Activated CD4-positive, alpha-beta T cell treated with anti-CD3 and anti-CD28 coated beads, Interleukin-2, Interleukin-6, amounts not matched to agents 100 ng/mL and 50 ng/mL, durations not matched to agents 16 hours and 8 hours (primary cell): ENCODE measurements around the gene PSAP.

Source experiments
- DNase-seq: peaks from one replicate; pipeline ENCODE4 v3.0.0-alpha.2; 2020

Gene PSAP

DNA sequence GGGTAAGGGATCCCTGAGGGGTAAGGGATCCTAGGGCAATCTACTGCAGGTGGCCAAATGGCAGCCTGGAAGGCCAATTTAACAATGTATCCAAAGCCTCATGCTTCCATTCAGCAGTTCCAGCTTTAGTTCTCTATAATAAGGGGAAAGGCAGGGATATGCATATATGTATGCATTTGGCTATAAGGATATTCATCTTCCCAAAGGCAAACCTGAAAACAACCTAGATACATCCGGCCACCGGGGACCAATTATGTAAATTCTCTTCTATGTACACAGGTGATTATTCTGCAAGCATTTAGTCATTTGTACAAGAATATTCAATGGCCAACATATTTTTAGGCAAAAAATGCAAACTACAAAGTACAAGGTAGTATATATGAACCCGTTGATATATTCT, 26.7 kb downstream of the PSAP start:
- no peak for DNase-seq

DNA sequence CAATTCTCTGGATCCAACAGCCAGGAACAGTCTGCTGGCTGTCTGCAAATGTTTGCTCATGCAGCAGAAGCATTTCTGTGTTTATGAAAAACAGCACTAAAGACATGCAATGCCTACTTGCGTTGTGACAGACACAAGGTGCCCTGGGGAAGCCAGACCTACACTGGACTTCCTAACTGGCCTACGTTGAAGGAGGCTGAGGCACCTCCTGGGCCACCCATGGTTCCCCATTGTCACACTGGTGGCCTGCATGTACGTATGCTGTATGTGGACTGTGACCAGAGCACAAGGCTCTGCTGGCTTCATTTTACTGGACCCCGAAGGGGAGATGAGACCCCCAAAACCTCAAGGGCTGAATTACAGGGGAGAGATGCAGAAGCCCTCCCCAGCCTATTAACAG, 27.7 kb downstream of the PSAP start:
- DNase-seq: no peak

DNA sequence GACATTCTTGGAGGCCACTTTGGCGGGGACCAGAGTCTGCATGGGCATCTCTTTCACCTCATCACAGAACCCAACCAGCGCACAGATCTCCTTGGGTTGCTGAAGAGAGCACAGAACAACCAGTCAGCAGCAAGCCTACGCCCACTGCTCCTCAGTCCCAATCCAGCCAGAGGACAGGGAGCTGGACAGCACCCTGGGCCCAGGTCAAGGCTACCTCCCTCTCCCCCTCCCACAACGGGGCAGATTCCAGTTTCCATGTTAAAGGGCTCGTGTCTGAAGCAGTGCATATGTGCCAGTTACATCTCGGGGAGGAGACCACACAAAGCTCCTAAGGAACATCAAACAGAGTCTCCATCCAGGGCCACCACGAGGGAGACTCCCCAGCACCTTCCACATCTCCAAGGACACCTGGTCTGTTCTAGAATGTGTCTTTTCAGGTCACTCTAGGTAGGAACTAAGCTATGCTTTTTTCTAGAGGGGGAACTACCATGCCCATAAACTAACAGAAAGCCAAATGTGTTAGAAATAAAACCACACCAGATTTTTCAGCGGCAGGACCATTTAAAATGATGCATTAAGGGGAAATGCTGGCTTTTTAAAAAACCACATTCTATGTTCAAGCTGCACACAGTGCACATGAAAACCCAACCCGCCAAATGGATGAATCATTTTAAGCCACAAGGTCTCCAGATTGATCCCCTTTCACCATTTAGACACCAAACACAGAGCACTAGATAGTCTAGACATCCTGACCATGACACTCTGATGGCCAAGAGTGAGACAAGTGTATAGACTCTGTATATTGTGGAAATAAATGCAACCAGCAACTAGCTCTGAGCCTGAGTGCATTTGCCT, 28.9 kb downstream of the PSAP start:
- DNase-seq: peak; percentile 56

DNA sequence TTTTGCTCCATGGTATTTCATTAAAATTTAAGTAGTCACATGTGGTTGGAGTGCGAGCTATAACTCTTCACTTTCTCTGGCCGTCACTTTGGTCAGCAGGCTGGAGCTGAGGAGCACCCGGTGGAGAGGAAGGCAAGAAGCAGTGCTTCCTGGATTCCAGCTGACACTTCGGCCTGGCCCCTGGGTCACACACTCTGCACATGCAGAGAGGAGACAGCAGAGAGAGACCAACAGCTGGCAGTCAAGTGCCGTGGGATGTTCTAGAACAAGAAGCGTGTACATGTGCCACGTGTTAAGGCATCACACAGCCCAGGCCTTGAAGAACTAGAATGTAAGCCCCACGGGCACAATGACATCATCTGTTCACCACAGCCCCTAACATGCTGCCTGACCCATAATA, 30.1 kb downstream of the PSAP start:
- DNase-seq: no peak

DNA sequence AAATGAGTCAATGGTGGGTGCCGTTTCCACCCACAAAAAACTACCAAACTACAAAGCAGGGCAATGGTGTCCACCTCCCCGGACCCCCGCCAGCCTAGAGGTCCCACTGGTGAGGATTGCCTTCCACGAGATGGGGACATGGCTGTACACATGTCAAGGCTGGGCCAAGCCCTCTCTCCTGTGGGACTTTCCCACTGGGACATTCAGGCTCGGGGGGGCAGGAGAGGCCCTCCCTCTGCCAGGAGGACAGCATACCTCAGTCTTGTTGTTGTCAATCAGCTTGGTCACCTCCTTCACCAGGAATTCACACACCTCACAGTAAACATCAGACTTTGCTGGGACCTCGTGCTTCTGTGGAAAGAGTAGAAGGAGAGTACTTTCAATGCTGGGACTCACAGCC, 31.1 kb downstream of the PSAP start:
- DNase-seq: no peak

DNA sequence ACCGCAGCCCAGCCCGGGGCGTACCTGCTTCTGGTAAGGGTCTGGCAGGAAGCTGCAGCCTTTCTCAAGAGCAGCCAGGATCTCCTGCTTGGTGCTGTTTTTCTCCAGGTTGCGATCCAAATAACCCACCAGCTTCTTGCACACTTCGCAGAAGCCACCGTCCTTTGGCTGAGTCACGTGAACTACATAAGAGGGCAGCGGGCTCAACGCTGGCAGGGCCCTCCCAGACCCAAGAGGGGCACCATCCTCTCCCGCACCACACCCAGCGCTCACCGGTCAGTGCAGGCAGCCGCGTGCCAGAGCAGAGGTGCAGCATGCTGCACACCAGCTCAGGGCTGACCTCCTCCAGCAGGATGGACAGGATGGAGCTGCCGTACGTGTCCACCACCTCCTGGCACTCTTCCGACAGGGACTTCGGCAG, 31.6 kb downstream of the PSAP start:
- no peak for DNase-seq

DNA sequence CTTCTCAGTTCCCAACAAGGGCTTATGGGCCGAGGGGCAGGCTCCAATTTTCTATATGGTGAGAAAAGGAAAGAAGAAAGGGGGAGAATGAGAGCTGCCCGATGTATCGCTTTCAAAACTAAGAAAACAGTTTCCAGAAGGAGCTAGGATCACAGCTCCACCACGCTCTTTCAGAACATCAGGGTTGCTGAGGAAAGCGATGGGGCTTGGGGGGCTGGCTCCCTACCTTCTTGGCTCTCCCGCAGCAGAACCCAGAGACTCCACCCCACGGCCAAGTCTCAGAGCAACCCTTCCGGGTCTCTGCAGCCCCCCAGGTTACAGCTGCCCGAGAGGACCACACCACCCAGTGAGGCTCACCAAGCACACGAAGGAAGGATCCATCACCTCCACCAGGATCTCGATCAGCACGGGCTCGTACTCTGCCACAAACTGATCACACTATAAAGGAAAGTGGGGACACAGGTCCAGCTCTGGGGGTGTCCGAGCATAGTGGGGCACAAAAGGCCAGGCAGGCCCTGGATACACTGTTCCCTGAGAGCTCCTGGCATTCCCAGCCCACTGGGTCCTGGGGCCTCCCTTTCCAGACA, 32.3 kb downstream of the PSAP start:
- no peak for DNase-seq

DNA sequence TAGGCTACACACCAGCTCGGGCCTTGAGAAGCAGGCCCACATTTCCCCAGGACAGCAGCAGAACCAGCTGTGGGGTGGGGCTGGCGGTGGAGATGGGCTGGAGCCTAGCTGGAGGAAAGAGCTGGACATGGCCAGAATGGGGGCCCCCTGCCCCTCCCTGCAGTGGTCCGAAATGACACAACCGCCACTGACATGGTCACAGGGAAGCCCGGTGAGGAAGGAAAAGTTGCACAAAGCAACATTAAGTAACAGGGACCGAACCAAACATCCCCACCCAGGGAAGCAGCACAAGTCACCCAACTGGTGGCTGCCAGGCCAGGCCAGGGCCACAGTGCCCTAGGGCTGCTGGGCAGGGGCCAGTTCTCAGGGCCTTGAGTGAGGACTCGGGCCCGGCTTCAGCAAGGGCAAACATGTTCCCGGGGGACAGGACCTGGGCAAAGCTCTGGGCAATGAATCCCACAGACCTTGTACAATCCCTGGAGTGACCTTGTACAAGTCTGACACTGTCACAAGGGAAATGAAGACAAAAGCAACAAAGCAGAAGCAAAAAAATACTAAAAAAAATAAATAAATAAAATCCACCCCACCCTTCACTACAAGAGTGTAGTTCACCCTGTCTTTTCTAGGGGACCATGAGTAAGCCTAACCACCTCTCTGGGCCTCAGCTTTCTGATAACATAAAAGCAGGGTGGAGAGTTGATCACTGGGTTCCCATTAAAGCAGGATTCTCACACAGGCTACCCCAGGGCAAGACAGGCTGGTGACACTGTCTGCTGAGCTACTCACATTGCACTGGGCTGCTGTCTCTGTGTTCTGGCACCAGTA, 33.0 kb downstream of the PSAP start:
- no peak for DNase-seq

DNA sequence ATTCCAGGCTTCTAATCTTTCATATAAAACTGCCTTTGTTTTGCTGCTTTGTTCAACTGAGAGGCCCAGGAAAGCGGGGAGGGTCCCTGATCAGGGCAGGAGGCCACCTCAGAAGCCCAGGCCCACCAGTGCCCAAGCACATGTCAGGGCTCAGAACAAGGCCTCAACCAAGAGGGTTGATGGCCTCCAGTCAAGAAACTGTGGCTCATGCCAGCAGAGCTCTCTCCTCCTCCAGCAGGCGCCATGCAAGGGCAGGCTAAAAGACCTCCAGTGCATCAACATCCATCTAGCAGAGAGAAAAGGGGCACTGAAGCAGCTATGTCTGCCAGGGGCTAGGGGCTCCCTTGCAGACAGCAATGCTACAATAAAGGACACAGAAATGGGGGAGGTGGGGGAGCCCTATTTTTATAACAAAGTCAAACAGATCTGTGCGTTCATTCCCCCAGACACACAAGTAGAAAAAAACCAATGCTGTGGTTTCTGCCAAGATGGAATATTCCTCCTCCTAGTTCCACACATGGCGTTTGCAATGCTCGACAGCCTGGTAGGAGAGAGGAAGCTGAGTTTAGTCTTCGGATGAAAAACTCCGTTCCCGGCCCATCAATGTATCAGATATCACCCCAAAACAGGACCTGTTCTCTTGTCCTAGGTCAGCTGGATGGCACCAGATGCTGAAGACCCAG, 34.0 kb downstream of the PSAP start:
- no peak for DNase-seq

DNA sequence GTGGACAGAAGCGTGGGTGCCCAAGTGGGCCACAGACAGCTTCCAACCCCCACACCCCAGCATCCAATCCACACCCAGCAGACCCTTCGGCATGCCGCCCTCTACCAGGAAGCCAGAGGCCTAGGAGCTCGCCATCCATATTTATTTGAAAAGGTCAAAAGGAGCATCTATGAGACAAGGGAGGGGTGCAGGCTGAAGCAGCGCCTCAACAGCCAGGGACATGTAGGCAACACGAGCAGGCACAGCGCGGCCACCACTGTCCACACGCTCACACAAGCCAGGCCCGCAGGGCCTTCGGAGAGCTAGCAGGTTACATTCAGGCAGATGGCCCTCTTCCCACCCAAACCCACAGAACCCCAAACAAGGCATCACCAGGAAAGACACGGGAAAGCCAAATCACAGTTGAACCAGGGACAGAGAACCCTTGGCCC, 34.6 kb downstream of the PSAP start:
- no peak for DNase-seq

DNA sequence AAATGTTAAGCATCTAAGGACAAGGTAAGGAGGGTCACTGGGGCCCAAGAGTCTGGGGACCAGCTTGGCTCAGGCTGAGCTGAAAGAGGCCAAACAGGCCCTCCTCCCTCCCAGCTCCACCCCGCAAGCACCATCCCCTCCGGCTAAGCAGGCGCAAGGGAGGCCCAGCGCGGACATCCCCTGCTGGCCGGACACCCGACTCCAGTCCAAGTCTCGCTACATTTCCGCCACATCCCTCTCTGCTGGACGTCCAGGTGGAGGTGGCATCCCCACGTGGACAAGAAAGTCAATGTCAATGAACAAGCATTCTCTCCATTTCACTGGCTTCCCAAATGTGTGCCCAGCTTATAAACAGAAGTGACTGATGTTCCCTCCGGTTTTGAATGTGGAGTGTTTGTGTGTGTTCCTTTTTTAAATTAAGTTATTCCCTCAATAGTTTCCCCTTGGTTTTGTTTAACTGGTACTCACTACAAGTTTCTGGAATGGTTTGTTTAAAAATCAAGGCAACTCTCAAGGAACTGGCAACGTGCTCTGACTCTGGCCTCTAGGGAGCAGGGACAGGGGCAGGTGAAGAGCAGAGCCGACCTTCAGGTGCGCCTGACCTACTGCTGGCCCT, 35.4 kb downstream of the PSAP start:
- no peak for DNase-seq

DNA sequence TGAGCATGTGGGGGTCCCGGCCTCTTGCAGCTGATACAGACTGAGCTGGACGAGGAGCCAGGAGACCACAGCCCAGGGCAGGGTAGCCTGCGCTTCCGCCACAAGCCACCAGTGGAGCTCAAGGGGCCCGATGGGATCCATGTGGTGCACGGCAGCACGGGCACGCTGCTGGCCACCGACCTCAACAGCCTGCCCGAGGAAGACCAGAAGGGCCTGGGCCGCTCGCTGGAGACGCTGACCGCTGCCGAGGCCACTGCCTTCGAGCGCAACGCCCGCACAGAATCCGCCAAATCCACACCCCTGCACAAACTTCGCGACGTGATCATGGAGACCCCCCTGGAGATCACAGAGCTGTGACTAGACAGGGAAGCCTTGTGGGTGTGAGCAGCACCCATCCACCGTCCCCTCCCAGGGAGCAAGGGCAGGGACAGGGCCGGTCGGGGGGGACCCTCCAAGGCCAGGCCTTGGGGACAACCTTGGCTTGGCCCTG, 36.1 kb downstream of the PSAP start:
- DNase-seq: no peak

DNA sequence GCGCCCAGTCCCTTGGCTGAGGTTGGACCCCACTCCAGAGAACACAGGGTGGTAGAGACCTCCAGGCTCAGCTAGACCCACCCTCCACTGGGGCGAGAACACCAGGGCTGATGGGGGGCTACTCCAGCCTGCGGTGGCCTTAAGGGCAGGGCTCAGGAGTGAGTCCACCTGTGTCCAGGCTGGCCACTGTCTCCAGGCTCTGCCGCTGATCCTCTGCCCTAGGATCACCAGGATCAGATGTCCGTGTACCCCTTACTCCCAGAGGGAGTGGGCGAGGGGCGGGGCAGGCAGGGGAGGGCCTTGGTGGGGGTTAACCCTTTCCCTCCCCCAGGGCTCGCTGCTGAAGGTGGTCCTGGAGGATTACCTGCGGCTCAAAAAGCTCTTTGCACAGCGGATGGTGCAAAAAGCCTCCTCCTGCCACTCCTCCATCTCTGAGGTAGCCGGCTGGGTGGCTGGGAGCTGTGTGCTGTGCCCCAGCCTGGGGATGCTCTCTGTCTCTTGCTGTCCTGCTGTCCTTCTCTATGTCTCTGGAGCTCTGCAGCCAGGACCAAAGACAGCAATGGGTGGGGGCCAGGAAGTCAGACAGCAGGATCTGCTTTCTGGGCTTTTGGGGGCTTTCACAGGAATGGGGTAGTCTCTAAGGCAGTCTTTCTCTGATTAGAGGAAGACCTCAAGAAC, 38.0 kb downstream of the PSAP start:
- no peak for DNase-seq

DNA sequence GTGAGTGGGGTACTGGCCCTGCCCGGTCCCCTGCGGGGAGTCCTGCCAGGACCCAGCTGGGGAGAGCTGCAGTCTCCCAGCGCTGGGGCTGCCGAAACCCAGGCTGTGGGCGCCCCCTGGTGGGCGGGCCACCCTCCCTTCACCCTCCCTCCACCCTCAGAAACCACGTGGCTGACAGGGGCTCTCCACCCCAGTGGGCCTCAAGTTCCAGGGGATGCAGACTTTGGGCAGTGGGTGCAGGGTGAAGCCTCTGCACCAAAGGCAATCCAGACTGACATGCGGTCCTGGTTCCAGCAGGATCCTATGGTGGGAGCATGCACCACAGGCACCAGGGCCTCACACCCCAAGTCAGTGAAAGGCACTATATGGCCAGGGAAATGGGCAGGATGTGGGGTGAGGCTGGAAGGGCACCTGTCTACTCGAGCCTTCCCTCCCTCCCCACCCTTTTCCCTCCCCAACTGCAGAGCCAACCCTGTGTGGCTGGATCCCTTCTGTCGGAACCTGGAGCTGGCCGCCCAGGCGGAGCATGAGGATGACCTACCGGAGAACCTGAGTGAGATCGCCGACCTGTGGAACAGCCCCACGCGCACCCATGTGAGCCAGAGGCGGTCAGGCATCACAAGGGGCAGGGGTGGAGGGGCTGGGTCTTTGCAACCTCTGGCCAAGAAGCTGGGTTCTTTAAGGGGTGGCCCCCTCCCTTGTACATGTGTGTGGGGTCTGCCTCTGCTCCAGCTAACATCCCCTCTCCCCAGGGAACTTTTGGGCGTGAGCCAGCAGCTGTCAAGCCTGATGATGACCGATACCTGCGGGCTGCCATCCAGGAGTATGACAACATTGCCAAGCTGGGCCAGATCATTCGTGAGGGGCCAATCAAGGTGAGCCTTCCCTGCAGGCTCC, 38.8 kb downstream of the PSAP start:
- peak; percentile 84 for DNase-seq

DNA sequence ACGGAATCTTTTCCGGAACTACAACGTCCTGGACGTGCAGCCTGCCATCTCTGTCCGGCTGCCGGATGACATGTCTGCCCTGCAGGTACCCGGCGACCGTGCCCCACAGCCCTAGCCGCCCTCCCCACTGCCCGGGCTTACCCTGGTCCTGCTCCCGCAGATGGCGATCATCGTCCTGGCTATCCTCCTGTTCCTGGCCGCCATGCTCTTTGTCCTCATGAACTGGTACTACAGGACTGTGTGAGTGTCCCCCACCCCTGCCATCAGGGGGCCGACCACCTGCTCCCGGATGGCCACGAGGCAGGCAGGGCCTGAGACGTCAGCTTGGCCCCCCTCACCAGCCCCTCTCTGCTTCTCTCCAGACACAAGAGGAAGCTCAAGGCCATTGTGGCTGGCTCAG, 39.7 kb downstream of the PSAP start:
- no peak for DNase-seq

DNA sequence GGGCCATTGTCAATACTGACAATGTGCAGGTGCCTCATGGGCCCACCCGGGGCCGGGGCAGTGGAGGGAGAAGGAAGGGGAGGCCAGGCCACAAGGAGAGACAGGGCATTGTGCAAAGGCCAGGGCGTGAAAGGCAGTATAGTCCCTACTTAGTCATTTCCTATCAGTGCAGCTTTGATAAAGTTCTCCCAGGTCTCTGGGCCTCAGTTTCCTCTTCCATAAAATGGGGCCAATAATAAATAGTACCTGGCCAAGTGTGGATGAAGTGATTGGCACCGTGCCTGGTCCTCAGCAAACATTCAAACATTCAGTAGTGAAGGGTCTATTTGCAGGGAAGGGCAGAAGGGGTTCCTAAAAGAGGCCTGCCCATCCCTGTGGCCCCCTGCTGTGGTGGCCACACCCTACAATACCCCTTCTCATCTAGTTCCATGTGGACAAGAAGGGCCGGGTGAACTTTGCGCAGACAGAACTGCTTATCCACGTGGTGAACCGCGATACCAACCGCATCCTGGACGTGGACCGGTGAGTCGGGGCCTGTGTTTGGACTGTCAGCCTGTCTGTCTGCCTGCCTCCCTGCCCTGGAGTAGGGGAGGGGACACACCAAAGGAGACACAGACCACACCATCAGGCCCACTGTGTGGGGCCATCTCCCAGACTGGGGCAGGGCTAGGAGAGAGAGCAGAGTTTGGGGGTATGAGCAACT, 40.9 kb downstream of the PSAP start:
- DNase-seq: no peak

DNA sequence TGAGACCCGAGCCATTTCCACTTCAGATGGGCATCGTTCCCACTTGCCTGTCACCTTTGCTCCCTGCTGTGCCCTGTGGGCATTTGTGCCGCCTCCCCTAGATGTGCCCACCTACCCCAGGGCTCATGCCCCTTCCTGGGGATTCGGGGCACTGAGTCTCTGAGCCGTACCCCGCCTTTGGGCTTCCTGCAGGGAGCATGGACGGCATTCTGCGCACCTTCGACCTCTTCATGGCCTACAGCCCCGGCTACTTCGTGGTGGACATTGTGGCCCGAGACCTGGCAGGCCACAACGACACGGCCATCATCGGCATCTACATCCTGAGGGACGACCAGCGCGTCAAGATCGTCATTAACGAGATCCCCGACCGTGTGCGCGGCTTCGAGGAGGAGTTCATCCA, 41.4 kb downstream of the PSAP start:
- no peak for DNase-seq

DNA sequence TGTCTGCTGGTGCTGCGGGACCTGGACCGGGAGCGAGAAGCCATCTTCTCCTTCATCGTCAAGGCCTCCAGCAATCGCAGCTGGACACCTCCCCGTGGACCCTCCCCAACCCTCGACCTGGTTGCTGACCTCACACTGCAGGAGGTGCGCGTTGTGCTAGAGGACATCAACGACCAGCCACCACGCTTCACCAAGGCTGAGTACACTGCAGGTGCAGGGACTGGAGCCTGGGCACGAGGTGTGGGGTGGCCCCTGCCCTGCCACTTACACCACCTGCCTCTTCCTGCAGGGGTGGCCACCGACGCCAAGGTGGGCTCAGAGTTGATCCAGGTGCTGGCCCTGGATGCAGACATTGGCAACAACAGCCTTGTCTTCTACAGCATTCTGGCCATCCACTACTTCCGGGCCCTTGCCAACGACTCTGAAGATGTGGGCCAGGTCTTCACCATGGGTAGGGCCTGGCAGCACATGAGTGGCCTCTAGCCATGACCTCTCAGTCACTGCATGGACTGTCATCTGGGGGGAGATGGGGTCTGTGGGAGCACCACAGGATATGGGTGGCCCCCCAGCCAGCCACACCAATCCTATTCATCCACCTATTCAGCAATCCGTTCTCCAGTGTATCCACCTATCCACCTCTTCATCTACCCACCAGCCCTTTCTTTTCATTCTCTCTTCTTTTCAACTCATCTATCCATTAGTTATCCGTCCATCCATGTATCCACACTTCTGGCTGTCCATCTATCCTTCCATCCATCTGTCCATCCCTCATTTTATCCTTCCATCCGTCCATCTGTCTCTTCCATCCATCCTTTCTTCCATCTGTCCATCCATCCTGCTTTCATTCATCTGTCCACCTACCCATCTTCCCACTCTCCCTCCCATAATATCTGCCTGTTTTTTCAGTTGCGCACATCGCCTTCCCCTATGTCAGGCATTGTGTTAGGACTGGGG, 43.2 kb downstream of the PSAP start:
- no peak for DNase-seq
